GM13977 (cell line): ENCODE results near the gene DNASE1L1.
"Not testable (repeated sequence)": the region's sequence is repeated elsewhere in the genome, so short reads cannot be mapped to it uniquely, and the experiment has no call there.

Experiments
- DNase-seq: peaks from one replicate; pipeline ENCODE4 v3.0.0; 2012; ENCODE audit warnings: low spot score
- CTCF ChIP-seq: IDR thresholded peaks from 2 replicates; pipeline ENCODE4 v1.5.1; 2012; ENCODE audit warnings: mild to moderate bottlenecking, control low read depth; ENCODE audit not compliant: insufficient read depth; ENCODE audit errors: extremely low read depth, missing control alignments
- in situ Hi-C: fragments of 300-500 bp; cut with MboI; formaldehyde crosslinking; loops from one replicate; pipeline ENCODE4 v1.12.0; 2022; ENCODE audit warnings: low sequenced_read_pairs, low pct_unique_long_range_greater_than_20kb, mixed read lengths, inconsistent platforms; ENCODE audit not compliant: unreplicated experiment

DNASE1L1 gene

GRCh38 chrX:154401045-154401799 is 7.8 kb downstream of the DNASE1L1 start:
- no peak for TF ChIP-seq CTCF
- in situ Hi-C loops = no loop called here
- no peak for DNase-seq

- DNase-seq, in situ Hi-C loops: not testable (repeated sequence)
Observed at GRCh38 chrX:154400369-154400817, 8.7 kb downstream of the DNASE1L1 start.

- no peak for TF ChIP-seq CTCF
- in situ Hi-C loops = no loop called here
- no peak for DNase-seq
Observed at GRCh38 chrX:154399527-154400368, 9.3 kb downstream of the DNASE1L1 start.

GRCh38 chrX:154398668-154399526 is 10.2 kb downstream of the DNASE1L1 start:
- peak; percentile 77 for TF ChIP-seq CTCF
- in situ Hi-C loops = no loop called here
- peak; percentile 59 for DNase-seq

- DNase-seq = peak; percentile 95
- no peak for TF ChIP-seq CTCF
- in situ Hi-C loops = no loop called here
Observed at GRCh38 chrX:154397888-154398667, 11.0 kb downstream of the DNASE1L1 start, which contains the start of gene RPL10. RPL10 (plus strand) TSS chrX:154398377; CDS start chrX:154398520, 143 bp downstream.

- in situ Hi-C loops = no loop called here
- DNase-seq = peak; percentile 67
- no peak for TF ChIP-seq CTCF
Observed at GRCh38 chrX:154396973-154397887, 11.8 kb downstream of the DNASE1L1 start.

- DNase-seq, in situ Hi-C loops: not testable (repeated sequence)
Observed at GRCh38 chrX:154396363-154396762, 12.7 kb downstream of the DNASE1L1 start.

- in situ Hi-C loops, DNase-seq: not testable (repeated sequence)
Observed at GRCh38 chrX:154389812-154390747, 19.0 kb downstream of the DNASE1L1 start.

GRCh38 chrX:154388649-154389048 is 20.4 kb downstream of the DNASE1L1 start:
- DNase-seq, in situ Hi-C loops: not testable (repeated sequence)
